ENCODE measurements around the gene IMPG1.
"Not testable (repeated sequence)": the region's sequence is repeated elsewhere in the genome, so short reads cannot be mapped to it uniquely, and the experiment has no call there.

Gene IMPG1

DNA sequence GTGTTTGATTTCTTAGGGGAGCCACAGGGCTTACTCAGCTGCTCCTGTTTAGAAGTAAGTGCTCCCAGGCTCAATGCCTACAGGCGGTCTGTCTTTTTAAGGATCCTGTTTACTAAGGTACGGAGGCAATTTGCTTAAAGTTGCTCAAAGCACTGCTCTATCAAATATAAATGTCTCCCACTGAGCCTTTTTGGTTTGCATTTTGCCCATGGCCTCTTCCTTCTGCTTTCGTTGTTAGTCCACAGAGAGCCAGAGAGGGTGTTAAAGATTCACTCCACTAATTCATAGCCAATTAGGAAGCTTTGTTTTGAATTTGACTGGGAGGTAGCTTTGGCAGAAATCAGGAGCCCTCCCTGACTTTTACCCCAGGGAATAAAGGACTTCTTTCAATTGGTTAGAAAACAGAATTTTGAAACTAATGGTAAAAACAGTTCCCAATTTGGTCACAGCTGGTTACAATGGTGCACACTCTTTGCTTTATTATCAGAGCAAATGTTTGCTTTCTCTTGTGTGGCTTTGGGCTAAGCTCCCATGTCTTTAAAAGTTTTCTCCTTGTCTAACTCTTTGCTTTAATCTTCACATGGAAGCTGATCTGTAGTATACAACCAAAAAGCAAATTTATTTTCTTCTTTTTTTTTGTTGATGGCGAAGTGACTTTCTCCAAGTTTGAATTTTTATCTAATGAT is 126.2 kb downstream of the IMPG1 start:
- DNase-seq = no peak

DNA sequence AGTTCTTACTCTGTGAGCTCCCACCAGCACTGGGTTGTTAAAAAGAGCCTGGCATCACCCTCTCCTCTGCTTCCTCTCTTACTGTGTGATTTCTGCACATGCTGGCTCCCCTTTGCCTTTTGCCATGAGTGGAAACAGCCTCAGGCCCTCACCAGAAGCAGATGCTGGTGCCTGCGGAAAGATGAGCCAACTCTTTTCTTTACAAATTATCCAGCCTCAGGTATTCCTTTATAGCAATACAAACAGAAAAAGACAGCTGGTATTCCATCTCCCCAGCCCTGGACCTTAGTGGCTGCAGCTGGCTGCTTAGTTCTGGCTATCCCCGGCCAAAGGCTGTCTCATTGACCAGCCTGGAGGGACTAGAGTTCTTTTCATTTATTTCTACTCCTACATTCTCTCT is 129.1 kb downstream of the IMPG1 start:
- no peak for DNase-seq

DNA sequence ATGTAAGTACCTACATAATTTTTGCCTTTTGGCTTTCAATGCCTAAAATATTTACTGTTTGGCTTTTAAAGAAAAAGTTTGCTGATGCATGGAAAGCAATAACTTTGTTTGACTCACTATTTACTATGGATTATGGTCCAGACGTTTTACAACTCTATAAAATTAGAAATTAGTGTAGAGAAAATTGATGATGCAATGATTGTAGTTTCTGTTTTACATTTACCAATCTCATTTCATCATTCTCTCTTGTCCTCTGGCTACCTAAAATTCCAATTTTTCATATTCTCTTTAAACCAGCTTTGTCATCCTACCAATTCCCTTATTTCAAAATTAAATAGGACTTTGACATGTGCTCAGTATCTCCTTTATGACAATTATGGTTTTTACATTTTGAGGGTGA is 131.0 kb downstream of the IMPG1 start:
- no peak for DNase-seq

DNA sequence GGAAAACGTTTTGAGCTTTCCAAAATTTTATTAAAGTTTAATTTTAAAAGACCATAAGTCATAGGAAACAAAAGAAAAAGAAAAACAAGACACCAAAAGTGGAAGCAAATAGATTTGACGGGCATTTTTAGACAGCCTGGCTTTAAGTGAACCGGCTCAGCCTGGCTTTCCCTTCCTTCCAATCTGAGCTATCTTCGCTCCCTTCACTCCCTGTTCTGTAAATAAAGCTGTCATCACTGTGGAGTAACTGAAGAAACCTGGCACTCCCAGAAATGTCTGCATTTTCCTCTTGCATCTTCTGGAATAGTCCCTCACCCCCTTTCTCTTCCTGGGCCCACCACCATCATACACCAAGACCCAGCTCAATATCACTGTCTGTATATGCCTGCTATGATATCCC is 131.9 kb downstream of the IMPG1 start:
- DNase-seq = no peak

DNA sequence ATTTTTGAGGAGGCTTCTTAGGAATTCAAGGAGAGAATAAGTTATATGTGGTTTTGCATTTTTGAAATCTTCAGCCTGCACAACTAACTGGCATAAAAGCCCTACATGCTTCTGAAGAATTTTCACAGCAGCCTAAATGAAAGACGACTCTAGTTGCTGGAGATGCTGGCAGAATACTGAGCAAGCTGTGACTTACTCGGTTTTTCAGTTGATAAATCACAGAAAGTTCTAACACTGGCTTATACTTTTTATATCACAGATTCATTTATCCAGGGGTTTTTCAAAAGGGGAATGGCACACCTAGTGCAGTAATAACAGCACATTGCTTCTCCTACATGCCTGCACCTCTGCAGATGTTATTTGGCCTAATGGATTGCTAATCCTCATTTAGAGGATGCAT is 134.6 kb downstream of the IMPG1 start:
- DNase-seq = no peak

DNA sequence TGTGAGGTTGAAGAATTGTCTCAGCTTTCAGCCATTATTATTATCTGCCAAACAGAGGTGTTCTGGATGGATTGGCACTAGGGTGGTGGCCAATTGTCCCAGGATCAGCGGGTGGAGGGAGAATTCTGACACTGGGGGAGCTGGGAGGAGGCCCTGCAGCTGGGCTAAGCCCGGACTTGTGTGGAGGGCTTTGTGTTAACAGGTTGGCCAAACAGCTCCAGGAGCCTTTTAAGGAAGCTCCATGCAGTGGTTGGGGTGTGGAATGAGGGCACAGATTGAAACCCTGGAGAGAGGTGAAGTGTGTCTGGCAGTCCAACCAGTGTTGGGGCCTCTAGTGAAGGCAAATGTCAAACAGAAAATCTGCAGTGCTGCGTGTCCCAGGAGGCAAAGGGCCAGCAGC is 135.8 kb downstream of the IMPG1 start:
- DNase-seq = no peak

DNA sequence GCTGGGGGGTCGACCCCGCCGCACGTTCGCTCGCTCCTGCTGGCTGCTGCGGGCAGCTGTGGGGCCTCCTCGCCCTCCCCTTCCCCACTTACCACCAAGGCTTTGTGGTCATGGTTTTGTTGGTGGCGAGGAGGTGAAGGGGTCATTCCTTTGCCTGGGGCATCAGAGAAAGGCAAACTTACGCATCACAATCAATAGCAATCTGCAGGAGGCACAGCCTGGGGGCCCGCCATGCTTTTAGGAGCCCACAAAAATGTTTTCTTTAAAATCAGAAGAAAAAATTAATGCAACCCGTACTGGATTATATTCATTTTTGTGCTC is 137.0 kb downstream of the IMPG1 start:
- DNase-seq = no peak

DNA sequence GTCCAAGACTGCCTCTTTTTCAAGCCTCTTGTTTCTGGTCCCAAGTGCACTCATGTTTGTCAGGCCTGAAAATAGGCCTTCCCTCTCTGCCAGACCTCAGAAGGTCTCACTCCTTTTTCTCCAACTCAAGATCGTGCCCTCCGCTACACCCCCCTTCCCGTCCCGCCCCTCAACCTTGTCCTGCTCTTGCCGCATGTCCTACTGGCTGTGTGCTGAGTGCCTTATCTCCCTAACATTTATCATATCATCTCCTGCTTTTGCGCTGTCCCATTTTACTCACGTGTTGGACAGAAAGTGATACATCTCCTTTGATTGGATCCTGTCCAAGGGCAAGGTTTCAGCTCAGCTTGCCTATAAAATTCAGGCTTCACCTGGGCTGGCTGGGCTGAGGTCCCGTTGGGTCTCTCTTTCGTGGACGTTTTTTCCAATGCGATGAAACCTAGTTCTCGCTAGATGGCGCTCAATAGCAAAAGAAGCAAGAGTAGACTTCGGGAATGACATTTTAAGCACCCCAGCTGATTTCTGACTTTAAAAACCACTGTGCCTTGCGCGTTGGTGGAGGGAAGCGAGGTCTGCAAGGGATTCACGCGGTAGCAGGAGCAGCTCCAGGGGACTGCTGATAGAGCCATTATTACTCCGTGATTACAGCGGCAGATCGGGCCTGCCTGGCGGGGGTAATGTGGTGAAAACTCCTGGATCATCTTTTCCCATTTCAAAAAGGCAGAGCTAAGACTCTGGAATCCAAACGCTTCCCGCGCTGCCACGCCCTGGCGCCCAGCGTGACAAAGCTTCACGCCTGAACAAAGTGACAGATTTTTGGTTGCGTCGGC is 137.6 kb downstream of the IMPG1 start:
- peak; percentile 39 for DNase-seq

DNA sequence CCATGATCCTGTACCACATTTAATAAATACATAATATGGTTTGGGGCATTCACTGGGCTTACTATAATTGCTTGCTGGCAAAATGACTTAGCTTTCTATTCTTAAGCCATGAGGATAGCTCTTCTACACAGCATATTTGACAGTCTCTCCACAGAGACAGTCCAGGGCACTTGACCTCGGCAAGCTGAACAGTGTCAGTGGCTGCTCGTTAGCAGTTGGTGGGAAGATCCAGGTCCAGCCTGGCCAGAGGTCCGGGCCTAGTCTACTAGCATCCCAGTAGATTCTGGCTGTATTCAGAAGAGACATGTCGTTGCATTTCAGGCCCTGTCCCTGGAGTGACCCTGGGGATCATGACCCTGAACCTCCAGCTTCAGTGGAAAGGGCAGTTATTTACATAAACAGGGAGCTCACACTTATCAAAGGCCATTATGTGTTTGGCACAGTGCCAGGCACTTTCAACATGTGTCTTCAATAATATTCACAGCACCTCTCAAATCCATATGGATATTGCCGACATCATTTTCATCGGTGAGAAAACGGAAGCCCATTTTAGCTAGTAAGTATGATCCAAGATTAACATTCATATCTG is 139.0 kb downstream of the IMPG1 start:
- no peak for DNase-seq

DNA sequence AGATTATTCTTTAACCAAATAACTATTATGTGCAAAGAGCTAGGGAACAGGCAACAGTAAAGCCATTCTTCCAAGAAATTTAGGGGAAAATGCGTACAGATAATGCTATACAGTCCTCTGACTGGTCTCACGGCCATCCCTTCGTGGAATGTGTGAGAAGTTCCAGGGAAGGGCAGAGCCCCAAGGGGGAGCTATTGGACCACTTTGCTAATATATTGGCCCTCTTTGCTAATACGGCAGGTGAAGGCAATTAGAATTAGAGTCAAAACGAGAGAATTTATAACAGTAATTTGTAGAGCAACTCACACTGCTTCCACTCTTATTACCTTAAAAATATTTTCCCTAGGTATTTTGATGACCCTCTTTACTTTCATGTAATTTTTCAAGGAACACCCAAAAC is 140.4 kb downstream of the IMPG1 start:
- DNase-seq = peak; percentile 13

DNA sequence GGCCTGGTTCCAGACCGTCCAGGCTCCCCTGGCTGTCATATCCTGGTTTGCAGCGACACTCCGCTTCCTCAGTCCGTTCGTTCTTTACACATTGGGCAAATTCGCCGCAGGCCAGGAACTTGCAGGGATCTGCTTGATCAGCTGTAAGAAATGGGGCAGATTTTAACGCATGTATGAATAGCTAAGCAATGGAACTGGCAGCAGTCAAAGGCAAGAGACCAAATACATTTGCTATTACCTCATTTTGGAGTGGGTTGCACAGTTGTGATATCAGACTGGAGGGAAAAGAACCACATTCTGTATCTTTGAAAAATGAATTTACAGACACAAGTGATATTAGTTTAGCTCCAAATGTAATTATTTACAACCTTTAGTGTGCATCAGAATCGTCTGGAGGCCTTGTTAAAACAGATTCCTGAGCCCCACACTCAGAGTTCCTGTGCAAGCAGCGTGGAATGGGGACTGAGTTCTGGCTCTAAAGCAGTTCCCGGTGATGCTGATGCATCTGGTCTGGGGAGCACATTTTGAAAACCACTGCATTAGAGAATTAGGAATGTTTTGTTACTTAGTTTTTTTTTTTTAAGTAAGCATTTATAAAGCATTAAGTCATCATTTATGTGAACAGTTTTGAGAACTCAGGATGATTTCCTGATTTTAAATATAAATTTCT is 141.3 kb downstream of the IMPG1 start:
- no peak for DNase-seq

DNA sequence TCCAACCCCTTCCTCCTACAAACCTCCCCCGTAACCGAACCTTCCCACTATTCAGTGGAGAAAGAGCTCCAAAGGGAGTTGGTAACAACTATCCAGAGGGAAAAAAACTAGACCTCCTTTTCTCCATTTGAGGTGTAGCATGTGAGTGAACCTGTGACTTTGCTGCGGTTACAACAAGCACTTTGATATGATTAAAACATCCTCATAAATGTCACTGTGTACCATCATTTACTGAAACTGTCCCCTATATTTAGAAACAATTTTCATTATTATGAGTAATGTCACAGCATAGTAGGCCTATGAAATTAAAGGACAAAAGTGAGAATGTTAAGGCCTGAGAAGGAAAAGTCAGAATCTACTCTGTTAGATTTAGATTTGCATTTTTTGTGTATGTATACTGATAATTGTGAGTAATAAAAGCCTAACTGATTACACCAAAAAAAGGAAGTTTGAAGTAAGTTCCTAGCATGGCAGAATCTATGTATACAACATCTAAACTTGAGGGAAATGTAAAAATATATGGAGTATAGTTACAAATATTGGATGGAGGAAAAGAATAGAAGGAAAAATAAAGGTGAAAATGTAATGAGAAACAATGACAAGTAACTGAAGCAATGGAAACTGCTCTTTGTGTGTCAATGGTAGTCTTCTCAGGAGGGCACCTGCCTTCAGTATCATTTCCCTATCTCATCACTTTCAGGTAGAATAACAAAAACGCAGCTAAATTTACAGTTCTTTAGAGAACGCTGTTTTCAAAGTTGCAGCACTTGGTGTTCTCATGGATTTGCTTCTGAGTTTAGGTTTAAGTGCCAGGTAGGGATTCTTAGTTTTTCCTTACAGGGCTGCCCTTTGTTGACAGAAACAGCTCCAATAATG is 145.9 kb downstream of the IMPG1 start:
- DNase-seq = no peak

DNA sequence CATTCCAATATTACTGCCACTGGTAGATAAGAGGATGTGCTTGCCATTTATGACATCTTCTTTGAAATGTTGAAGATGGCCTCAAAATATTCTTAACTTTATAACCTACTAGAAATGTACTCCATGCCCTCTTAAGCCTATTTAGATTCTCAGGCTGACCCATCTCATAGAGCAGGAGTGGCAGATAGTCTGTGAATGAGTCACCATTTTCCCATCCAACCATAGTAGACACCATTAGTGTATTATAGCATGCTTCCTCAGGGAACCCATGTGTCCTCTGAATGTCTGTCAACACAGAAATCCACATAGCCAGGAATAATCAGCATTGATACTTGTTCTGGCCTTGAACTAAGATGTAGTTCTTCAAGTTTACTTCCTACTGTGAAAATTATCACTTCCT is 150.2 kb downstream of the IMPG1 start:
- DNase-seq = no peak

DNA sequence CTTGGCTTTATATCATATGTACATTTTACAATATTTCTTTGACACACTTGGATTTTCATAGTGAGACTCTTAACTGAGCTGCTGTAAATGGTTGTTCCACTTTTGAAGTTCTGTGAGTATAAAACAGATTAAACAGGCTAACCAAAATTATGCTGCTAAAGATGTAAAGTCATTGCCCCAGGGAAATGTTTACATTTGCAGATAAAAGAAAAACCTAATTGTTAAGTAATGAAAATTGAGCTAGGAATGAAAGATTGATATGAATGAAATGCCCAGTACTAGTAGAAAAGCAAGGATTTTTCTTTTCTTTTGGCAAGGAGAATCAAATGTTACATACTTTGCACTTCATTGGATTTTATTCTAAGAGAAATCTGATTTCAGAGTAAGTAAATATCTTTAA is 159.4 kb downstream of the IMPG1 start:
- no peak for DNase-seq

DNA sequence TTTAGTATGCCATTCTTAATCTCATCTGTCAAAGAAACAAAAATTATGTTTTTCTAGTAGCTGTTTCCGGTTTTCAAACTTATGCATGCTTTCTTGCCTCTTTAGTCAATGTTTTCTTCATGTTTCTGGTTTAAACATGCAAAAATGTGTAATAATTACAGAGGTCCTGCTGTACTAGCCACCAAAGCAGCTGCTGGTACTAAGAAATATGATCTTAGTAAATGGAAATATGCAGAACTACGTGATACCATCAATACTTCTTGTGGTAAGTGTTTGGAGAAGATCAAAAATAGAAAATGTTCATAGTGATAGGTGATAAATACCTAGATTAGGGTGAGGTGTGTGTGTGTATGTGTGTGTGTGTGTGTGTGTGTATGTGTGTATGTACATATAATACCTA is 165.0 kb downstream of the IMPG1 start:
- no peak for DNase-seq

DNA sequence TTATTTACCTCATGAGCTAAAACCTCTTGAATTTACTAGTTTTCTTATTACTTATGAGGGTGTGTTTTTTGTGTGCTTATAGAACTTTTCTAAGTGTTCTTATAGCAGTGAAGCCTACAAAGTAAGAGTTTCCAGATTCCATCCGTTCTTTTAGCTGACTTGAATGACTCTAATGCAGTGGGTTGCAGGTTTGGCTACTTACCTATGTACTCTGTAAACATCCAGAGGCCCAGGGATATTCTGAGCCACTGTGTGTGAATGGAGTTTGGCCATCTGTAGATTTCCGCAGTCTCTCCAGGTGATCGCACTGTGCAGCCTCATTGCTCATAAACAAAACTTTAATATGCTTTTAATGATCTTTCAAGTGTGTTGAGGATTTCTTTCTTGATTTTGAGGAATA is 165.6 kb downstream of the IMPG1 start:
- DNase-seq = no peak

DNA sequence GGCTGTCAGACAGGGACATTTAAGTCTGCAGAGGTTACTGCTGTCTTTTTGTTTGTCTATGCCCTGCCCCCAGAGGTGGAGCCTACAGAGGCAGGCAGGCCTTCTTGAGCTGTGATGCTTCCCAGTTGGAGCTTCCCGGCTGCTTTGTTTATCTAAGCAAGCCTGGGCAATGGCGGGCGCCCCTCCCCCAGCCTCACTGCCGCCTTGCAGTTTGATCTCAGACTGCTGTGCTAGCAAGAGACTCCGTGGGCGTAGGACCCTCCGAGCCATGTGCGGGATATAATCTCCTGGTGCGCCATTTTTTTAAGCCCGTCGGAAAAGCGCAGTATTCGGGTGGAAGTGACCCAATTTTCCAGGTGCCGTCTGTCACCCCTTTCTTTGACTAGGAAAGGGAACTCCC is 167.3 kb downstream of the IMPG1 start:
- DNase-seq = not testable (repeated sequence)

DNA sequence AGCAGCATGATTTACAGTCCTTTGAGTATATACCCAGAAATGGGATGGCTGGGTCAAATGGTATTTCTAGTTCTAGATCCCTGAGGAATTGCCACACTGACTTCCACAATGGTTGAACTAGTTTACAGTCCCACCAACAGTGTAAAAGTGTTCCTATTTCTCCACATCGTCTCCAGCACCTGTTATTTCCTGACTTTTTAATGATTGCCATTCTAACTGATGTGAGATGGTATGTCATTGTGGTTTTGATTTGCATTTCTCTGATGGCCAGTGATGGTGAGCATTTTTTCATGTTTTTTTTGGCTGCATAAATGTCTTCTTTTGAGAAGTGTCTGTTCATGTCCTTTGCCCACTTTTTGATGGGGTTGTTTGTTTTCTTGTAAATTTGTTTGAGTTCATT is 172.2 kb downstream of the IMPG1 start:
- DNase-seq = not testable (repeated sequence)

DNA sequence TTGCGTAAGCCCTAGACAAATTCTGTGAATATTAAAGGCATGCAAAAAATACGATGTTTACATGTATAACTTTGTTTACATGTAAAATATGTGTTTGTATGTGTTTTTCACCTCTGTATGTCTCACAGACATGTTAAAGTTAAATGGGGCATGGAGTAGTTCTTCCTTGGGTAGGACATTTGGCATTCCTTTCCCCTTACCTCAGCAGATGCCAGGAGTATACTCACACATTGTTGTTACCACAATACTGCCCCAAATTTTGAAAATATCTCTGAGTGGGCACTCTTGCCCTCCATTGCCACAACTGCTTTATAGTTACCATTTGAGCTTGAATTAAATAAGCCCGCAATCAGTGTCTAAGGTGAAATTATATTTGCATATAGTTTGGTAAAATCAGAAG is 175.9 kb downstream of the IMPG1 start:
- DNase-seq = no peak

DNA sequence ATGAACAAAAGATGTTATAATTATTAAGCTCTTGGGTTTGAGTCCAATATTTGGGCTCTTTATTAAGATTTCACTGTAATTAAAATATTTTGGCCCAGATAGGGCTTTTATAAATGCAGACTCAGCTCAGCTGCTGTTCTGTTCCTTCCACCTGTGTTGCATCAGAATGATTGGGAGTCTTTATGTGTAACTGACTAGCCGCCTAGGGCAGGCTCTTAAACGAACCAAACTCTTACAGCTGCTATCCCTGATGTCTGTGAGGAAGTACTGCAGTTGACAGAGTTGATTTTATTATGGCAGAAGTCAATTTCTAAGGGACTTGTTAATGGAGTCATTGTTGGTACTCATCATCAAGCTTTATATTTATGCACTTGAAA is 178.7 kb downstream of the IMPG1 start:
- no peak for DNase-seq

DNA sequence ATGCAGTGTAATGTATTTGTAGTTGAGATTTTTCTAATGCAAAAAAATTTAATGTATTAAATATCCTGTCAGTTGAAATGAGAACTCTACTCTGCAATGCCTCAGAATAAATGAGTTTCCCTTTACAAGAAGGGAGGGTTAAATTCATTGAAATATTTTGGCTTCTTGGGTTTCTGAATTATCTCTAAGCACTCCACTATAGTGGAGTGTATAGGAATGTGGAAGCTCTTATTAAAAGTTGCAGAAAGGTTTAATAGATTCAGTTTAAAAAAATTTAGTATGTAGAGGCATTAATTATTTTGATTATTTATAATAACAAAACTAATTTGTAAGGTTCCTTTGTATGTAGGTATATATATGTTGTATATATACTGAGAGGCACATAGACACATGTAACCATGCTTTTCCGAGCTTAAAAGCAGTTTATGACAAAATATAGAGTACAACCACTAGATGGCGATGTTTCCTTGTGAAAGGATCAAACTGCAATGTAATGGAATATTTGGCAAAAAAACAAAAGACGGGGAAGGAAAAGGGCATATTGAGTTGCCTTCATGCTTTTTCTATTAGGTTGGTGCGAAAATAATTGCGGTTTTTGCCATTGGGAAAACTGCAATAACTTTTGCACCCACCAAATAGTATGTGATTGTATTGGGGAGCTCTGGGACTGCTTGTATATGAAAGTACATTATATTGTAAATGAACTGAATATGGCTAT is 179.2 kb downstream of the IMPG1 start:
- peak; percentile 41 for DNase-seq

DNA sequence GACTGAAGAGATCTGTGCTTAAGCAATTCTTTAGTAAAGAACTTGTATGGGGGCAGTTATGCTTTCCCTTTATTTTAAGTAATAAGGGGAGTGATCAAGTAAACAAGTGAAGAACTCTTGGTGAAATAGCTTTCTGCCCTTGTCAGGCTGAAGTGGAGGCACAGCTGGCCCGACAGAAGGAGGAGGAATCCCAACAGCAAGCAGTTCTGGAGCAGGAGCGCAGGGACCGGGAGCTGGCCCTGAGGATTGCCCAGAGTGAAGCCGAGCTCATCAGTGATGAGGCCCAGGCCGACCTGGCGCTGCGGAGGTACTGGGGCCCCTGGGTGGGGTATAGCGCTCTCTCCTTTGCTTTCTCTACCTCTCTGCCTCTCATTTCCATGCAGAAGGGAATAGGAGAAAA is 180.1 kb downstream of the IMPG1 start:
- no peak for DNase-seq

Measured in NCI-H1092 treated with DMSO at 0.1 percent for 48 hours (cell line).